HepG2 (cell line): ENCODE data around the gene RPSA. TPM values are rescaled to one million over a fixed set of nuclear protein-coding genes. Genes with fewer than 3 reads are reported as not detected.
A peak's percentile ranks its signal among the peaks of the same experiment; 100 is the strongest.

Source experiments
- CSRNP2 ChIP-seq: sonication (generic); formaldehyde crosslinking; conservative IDR thresholded peaks from 2 replicates; pipeline ENCODE4 v1.8.0; 2022; ENCODE audit warnings: low read depth, missing genetic modification reagents
- CTCF ChIP-seq: sonication (generic); formaldehyde crosslinking; IDR thresholded peaks from 2 replicates; pipeline ENCODE4 v1.5.0; 2020; ENCODE audit warnings: mild to moderate bottlenecking, missing genetic modification reagents, moderate library complexity
- ETS1 ChIP-seq: sonication (generic); formaldehyde crosslinking; IDR thresholded peaks from 2 replicates; pipeline ENCODE4 v1.4.0; 2020; ENCODE audit warnings: missing genetic modification reagents
- ETV5 ChIP-seq: IDR thresholded peaks from 2 replicates; pipeline ENCODE4 v1.6.1; 2018; ENCODE audit warnings: missing biosample characterization, missing genetic modification reagents, inconsistent platforms, borderline replicate concordance
- FOXA1 ChIP-seq, 2 experiments: fragments of 450-650 bp in 1 of 2; sonication (generic) in 1 of 2; formaldehyde crosslinking in 1 of 2; IDR thresholded peaks; 2 replicates each; pipeline versions ENCODE4 v1.4.0 to v1.6.1; 2016 to 2020; ENCODE audit warnings: missing genetic modification reagents in 1 of 2
- HBP1 ChIP-seq: IDR thresholded peaks from 2 replicates; pipeline ENCODE4 v1.6.1; 2016; ENCODE audit warnings: low read depth, control low read depth
- KAT8 ChIP-seq: IDR thresholded peaks from 2 replicates; pipeline ENCODE4 v1.6.1; 2016; ENCODE audit warnings: missing genetic modification reagents, missing compliant biosample characterization
- KDM5A ChIP-seq: fragments of 200-600 bp; sonication (generic); IDR thresholded peaks from 2 replicates; pipeline ENCODE4 v1.7.0; 2018; ENCODE audit warnings: antibody characterized with exemption, mild to moderate bottlenecking, low read length, borderline replicate concordance
- MXD3 ChIP-seq: IDR thresholded peaks from 2 replicates; pipeline ENCODE4 v1.6.1; 2016; ENCODE audit warnings: mild to moderate bottlenecking, missing biosample characterization, missing genetic modification reagents
- NKX3-1 ChIP-seq: sonication (generic); formaldehyde crosslinking; IDR thresholded peaks from 2 replicates; pipeline ENCODE4 v1.5.0; 2020; ENCODE audit warnings: missing genetic modification reagents
- PHF20 ChIP-seq: sonication (generic); formaldehyde crosslinking; IDR thresholded peaks from 2 replicates; pipeline ENCODE4 v1.5.0; 2020; ENCODE audit warnings: mild to moderate bottlenecking, missing genetic modification reagents
- POGZ ChIP-seq: sonication (generic); formaldehyde crosslinking; IDR thresholded peaks from 2 replicates; pipeline ENCODE4 v1.4.0; 2020; ENCODE audit warnings: mild to moderate bottlenecking, missing genetic modification reagents
- RORA ChIP-seq: sonication (generic); formaldehyde crosslinking; IDR thresholded peaks from 2 replicates; pipeline ENCODE4 v1.5.0; 2020; ENCODE audit warnings: mild to moderate bottlenecking, missing genetic modification reagents, moderate library complexity
- SAP130 ChIP-seq: IDR thresholded peaks from 2 replicates; pipeline ENCODE4 v1.6.1; 2016; ENCODE audit warnings: low read depth
- TFAP4 ChIP-seq: sonication (generic); IDR thresholded peaks from 2 replicates; pipeline ENCODE4 v1.6.1; 2016; ENCODE audit warnings: low read depth, borderline replicate concordance
- WIZ ChIP-seq: sonication (generic); formaldehyde crosslinking; IDR thresholded peaks from 2 replicates; pipeline ENCODE4 v1.5.1; 2020; ENCODE audit warnings: mild to moderate bottlenecking, missing genetic modification reagents
- ZNF296 ChIP-seq: sonication (generic); formaldehyde crosslinking; conservative IDR thresholded peaks from 2 replicates; pipeline ENCODE4 v1.5.0; 2020; ENCODE audit warnings: mild to moderate bottlenecking, missing genetic modification reagents
- ZNF362 ChIP-seq: sonication (generic); formaldehyde crosslinking; IDR thresholded peaks from 2 replicates; pipeline ENCODE4 v1.4.0; 2020; ENCODE audit warnings: missing genetic modification reagents, mild to moderate bottlenecking, borderline replicate concordance
- ZNF670 ChIP-seq: sonication (generic); formaldehyde crosslinking; IDR thresholded peaks from 2 replicates; pipeline ENCODE4 v1.8.0; 2022; ENCODE audit warnings: mild to moderate bottlenecking, missing genetic modification reagents, borderline replicate concordance
- polyA plus RNA-seq, 8 experiments: library from polyadenylated mRNA; depleted of rRNA in 3 of 8; stranded (reverse) in 7 of 8; unstranded in 1 of 8; fragments of >200 nt; fragmentation: Illumina TruSeq in 4 of 8; extraction: Trizol in 4 of 8; gene quantifications; 2 replicates each; pipeline versions ENCODE4 v1.2.1 to v1.2.3, GENCODE V29; 2011 to 2016; ENCODE audit warnings: low read depth in 4 of 8, missing spikeins in 1 of 8, mixed read lengths in 1 of 8; ENCODE audit not compliant: insufficient read depth in 1 of 8
- total RNA-seq, 5 experiments: library from RNA; depleted of rRNA; stranded (reverse); fragments of >200 nt; fragmentation: Illumina TruSeq; extraction: Trizol; gene quantifications; 2 replicates each; pipeline ENCODE4 v1.2.3, GENCODE V29; 2016; ENCODE audit warnings: low read depth in 1 of 5

RPSA gene
- total and polyA plus RNA-seq, 2 of the 13 experiments (the other 11 are each of a cell fraction or from before 2014, with no cell fraction given), result 1,683 to 3,226 TPM

GRCh38 chr3:39383045-39383880, 23.3 kb upstream of the RPSA start, which contains the start of gene SLC25A38 (continued):
- 0 out of 2 replicates have a peak, but pooled peaks have one; percentile 40 for TF ChIP-seq ETS1 (CRISPR knock-in tag)
- TF ChIP-seq SAP130 (CRISPR knock-in tag), result peak; percentile 88
- TF ChIP-seq ETV5 (CRISPR knock-in tag), result peak; percentile 39; the same call in 1 of the 2 replicates
- peak; percentile 81 for TF ChIP-seq PHF20 (CRISPR knock-in tag)
- 0 out of 2 replicates have a peak, but pooled peaks have one; percentile 11 for TF ChIP-seq WIZ (CRISPR knock-in tag)
- TF ChIP-seq ZNF362 (CRISPR knock-in tag), result no peak
- TF ChIP-seq KAT8 (CRISPR knock-in tag), result peak; percentile 86
- peak; percentile 63; the same call in 1 of the 2 replicates for TF ChIP-seq TFAP4
- TF ChIP-seq POGZ (CRISPR knock-in tag), result peak; percentile 41; the same call in 1 of the 2 replicates
- TF ChIP-seq FOXA1 (IDR thresholded peaks at IDR 0.05), result no peak
- 0 out of 2 replicates have a peak, but pooled peaks have one; percentile 3 for TF ChIP-seq FOXA1 (CRISPR knock-in tag; IDR thresholded peaks at IDR 0.05)
- TF ChIP-seq CTCF, result peak; percentile 59
- 0 out of 2 replicates have a peak, but pooled peaks have one; percentile 37 for TF ChIP-seq MXD3 (CRISPR knock-in tag)
- peak; percentile 59; the same call in 1 of the 2 replicates for TF ChIP-seq NKX3-1 (CRISPR knock-in tag)
- TF ChIP-seq RORA, result no peak
- peak; percentile 70; the same call in 1 of the 2 replicates for TF ChIP-seq HBP1
- no peak for TF ChIP-seq CSRNP2 (CRISPR knock-in tag)
- 0 out of 2 replicates have a peak, but pooled peaks have one; percentile 22 for TF ChIP-seq ZNF296 (CRISPR knock-in tag)
- peak; percentile 63; the same call in 1 of the 2 replicates for TF ChIP-seq KDM5A
- TF ChIP-seq ZNF670 (CRISPR knock-in tag), result peak; percentile 16; the same call in 1 of the 2 replicates
